Esophagus mucosa (tissue), 1 donor: ENCODE results near the gene ZNF177. TPM values are rescaled to one million over a fixed set of nuclear protein-coding genes. Genes with fewer than 3 reads are reported as not detected.
"Not testable (repeated sequence)": the region's sequence is repeated elsewhere in the genome, so short reads cannot be mapped to it uniquely, and the experiment has no call there.

ENCODE experiments used
- ATAC-seq: fragments of 200-7000 bp; cut with Tn5 transposase; one replicate; pipeline ENCODE4 v1.9.1; 2020
- total RNA-seq: library from RNA; stranded (reverse); gene quantifications from one replicate; pipeline ENCODE4 v1.2.4, GENCODE V29; 2023
- donor health status: DM: yes; HTN: yes; CAD: no.

Gene ZNF177
- total RNA-seq: 0.20 TPM

GRCh38 chr19:9362905-9363304, at the start of gene ZNF177:
Gene ZNF177, plus strand, starts transcription at chr19:9363013. Its CDS starts 15,299 bp downstream, at chr19:9378312.
- ATAC-seq: no peak

GRCh38 chr19:9313756-9314155, 49.1 kb upstream of the ZNF177 start:
- ATAC-seq: no peak

- no peak for ATAC-seq
Observed at GRCh38 chr19:9321338-9321737, 41.5 kb upstream of the ZNF177 start.

DNA sequence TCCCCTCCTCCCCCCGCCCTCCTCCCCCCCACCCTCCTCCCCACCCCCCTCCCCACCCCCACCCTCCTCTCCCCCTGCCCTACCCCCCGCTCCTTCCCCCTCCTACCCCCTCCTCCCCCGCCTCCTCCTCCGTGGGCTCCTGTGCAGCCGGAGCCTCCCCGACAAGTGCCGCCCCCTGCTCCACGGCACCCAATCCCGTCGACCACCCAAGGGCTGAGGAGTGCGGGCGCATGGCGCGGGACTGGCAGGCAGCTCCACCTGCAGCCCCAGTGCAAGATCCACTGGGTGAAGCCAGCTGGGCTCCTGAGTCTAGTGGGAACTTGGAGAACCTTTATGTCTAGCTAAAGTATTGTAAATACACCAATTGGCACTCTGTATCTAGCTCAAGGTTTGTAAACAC, 41.1 kb upstream of the ZNF177 start:
- ATAC-seq: not testable (repeated sequence)

DNA sequence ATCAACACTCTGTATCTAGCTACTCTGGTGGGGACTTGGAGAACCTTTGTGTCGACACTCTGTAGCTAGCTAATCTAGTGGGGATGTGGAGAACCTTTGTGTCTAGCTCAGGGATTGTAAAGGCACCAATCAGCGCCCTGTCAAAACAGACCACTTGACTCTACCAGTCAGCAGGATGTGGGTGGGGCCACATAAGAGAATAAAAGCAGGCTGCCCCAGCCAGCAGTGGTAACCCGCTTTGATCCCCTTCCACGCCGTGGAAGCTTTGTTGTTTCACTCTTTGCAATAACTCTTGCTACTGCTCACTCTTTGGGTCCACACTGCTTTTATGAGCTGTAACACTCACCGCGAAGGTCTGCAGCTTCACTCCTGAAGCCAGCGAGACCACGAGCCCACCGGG, 40.6 kb upstream of the ZNF177 start:
- ATAC-seq: not testable (repeated sequence)

- ATAC-seq: peak; percentile 71
Observed at GRCh38 chr19:9323557-9323918, 39.3 kb upstream of the ZNF177 start.

GRCh38 chr19:9323919-9324583, 38.8 kb upstream of the ZNF177 start, which contains the start of gene ZNF559:
Gene ZNF559, plus strand, starts transcription at chr19:9324179. Its CDS starts 14,371 bp downstream, at chr19:9338550.
- ATAC-seq: peak; percentile 99

GRCh38 chr19:9324584-9324962, 38.2 kb upstream of the ZNF177 start:
- no peak for ATAC-seq

DNA sequence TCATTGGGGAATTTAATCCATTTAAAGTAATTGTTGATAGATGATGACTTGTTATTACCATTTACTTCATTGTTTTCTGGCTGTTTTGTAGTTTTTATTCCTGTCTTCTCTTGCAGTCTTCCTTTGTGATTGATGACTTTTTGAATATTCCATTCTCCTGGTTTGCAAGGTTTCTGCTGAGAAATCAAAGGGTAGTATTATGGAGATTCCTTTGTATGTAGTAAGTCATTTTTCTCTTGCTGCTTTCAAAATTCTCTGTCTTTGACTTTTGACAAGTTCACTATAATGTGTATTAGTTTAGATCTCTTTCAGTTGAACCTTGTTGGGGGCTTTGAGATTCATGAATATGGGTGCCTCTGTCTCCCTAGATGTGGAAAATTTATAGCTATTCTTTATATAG, 32.8 kb upstream of the ZNF177 start:
- ATAC-seq: no peak

DNA sequence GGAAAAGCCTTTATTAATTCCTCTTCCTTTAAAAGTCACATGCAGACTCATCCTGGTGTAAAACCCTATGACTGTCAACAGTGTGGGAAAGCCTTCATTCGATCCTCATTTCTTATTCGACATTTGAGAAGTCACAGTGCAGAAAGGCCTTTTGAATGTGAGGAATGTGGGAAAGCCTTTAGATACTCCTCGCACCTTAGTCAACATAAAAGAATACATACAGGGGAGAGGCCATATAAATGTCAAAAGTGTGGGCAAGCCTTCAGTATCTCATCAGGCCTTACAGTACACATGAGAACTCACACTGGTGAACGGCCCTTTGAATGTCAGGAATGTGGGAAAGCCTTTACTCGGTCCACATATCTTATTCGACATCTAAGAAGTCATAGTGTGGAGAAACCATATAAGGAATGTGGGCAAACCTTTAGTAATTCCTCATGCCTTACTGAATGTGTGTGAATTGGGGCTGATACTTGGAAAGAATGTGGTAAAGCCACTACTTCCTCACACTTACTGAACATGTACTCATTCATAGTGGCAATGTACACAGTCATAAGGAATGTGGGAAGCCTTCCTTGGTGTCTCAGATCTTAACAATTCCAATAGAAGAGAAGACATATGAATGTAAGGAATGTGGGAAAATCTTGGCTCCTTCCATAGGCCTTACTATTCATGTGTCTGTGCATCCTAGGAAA, 20.1 kb upstream of the ZNF177 start:
- ATAC-seq: no peak

DNA sequence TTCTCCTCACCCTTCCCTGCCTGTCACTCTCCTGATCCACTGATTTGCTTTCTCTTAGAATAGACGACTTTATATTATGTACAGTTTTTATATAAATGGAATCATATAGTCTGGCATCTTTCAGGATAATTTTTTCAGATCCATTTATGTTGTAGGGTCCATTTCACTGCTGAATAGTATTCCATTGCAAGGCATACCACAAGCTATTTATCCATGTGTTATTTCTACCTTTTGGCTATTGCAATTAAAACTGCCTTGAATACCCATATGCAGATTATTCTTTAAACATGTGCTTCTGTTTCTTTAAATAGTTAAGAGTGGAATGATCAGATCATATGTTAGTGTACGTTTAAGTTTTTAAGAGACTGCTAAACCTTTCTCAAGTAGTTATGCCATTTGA, 17.8 kb upstream of the ZNF177 start:
- no peak for ATAC-seq

- no peak for ATAC-seq
Observed at GRCh38 chr19:9348253-9348652, 14.6 kb upstream of the ZNF177 start.

GRCh38 chr19:9348671-9349070, 14.1 kb upstream of the ZNF177 start:
- ATAC-seq: no peak

- ATAC-seq: no peak
Observed at GRCh38 chr19:9352505-9352904, 10.3 kb upstream of the ZNF177 start.

DNA sequence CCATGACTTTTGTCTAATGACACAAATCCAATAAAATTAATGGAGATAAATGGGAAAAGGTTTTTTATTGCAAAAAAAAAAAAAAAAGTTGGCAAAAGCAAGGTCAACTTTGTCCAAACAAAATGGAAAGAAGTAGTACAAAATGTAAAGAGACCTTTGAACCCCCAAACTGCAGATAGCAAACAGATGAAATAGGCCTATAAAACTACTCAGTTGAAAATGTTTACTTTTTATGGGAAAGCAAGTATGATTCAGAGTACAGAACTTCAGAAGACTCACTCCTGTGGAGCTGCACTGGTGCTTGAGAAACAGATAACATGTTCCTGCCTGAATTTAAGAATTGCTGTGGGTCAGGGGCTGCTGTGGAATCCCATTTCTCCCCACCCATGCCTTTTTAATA, 9.8 kb upstream of the ZNF177 start:
- ATAC-seq: no peak

DNA sequence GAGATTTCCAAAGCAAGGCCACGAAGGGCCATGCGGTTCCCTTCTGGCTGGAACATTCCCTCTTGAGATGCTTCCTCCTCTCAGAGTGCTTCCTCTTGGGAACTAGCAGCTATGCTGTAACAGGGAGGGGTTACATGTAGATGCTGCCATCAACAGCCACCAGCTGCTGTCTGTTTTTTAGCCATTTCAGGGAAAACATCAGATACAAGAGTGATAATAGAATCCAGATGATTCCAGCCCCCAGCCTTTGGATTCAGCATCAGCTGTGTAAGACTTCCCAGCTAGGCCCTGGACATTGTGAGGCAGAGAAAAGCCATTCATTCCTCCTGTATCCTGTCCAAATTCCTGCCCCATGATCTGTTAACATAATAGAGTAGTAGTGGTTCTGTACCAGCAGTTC, 8.2 kb upstream of the ZNF177 start:
- no peak for ATAC-seq

GRCh38 chr19:9370738-9371619, 8.2 kb downstream of the ZNF177 start:
- no peak for ATAC-seq

DNA sequence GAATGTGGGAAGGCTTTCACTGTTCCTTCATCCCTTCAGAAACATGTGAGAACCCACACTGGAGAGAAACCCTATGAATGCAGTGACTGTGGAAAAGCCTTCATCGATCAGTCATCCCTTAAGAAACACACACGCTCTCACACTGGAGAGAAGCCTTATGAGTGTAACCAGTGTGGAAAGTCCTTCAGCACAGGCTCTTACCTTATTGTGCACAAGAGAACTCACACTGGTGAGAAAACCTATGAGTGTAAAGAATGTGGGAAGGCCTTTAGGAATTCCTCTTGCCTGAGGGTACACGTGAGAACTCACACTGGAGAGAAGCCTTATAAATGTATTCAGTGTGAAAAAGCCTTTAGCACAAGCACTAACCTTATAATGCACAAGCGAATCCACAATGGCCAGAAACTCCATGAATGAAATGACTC, 18.6 kb downstream of the ZNF177 start:
- no peak for ATAC-seq

DNA sequence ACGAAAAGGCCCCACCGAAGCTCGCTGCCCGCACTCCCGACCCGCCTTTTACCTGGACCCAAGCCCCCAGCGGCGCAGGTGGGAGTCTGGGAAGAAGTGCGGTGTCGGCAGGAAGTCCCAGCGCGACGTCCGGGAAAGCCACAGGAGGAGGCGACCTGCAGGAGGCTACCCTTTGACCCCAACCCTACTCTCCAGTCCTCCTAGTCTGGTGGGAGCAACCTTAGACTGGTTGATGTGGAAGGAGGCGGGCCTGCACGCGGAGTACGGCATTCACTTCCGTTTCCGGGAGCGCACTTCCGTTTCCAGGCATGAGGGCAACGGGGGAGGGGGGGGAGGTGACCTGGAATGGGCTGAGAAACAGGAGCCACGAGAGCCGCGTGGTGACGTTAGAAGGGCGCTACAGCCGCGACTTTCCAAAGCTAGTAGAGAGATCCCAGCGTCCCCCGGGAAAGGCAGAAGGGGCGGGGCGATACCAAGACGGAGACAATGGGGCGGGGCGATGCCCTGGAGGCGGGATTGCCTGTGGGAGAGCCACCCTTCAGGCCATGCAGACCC, 44.1 kb downstream of the ZNF177 start:
- ATAC-seq: peak; percentile 74

- no peak for ATAC-seq
Observed at GRCh38 chr19:9407827-9408226, 45.0 kb downstream of the ZNF177 start.

DNA sequence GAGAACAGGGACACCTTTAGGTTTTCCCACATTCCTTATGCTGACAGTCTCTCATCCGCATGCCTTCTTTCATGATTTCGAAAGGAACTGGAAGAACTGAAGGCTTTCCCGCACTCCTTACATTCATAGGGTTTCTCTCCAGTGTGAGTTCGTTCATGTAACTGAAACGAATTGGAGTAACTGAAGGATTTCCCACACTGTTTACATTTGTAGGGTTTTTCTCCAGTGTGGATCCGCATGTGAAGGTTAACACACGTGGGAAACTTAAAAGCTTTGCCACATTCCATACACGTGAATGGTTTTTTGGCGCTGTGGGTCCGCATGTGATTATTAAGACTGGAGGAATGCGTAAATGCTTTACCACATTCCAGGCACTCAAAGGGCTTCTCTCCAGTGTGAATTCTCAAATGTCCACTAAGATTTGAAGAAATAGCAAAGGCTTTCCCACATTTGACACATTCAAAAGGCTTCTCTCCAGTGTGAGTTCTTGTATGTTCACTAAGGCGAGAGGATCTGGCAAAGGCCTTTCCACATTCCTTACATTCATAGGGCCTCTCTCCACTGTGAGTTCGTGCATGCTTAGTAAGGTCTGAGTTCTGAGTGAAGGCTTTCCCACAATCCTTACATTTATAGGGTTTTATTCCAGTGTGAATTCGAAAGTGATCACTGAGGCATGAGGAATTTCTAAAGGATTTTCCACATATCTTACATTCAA, 50.6 kb downstream of the ZNF177 start:
- ATAC-seq: no peak

- ATAC-seq: no peak
Observed at GRCh38 chr19:9427941-9428340, 65.1 kb downstream of the ZNF177 start.
